ENCODE results near the gene PGM2L1. TPM values are rescaled to one million over a fixed set of nuclear protein-coding genes. Genes with fewer than 3 reads are reported as not detected.

The PGM2L1 gene
- total and polyA plus RNA-seq, 9 donors = 1.0 to 6.2 (median 2.1) TPM

GRCh38 chr11:74283580-74284180, 114.6 kb downstream of the PGM2L1 start:
- H3K4me1 ChIP-seq (ENCODE audit: insufficient read depth) = peaks cover 2% of the 10 kb centered on the region

GRCh38 chr11:74282914-74283371, 115.3 kb downstream of the PGM2L1 start:
- Histone ChIP-seq H3K27me3 (no peaks in the 10 kb centered on the region), H3K9me3 (no peaks in the 10 kb centered on the region), H3K4me1 (ENCODE audit: insufficient read depth) (peaks cover 2% of the 10 kb centered on the region), H3K4me3 (no peak overlapping the region), H3K36me3 (no peaks in the 10 kb centered on the region), H3K27ac (no peak overlapping the region)
- intact Hi-C loops (cut with DNase I) = no loop called here
- 62 to 68% (median 62%) methylated on average over 5 of the region's 5 CpGs for WGBS, 3 donors
- no peak for DNase-seq
- TF ChIP-seq CTCF (IDR thresholded peaks at IDR 0.05) (no peak), EP300 (IDR thresholded peaks at IDR 0.05) (no peak), POLR2A (IDR thresholded peaks at IDR 0.05) (no peak)

More at GRCh38 chr11:74283580-74284180, 114.6 kb downstream of the PGM2L1 start:
- no peak for DNase-seq
- no peaks in the 10 kb centered on the region for H3K36me3 ChIP-seq
- H3K27me3 ChIP-seq = no peaks in the 10 kb centered on the region
- TF ChIP-seq POLR2A (IDR thresholded peaks at IDR 0.05) = no peak
- TF ChIP-seq EP300 (IDR thresholded peaks at IDR 0.05) = no peak
- TF ChIP-seq CTCF (IDR thresholded peaks at IDR 0.05) = no peak
- intact Hi-C loops (cut with DNase I) = no loop called here
- H3K27ac ChIP-seq = no peak overlapping the region
- 83 to 88% (median 87%) methylated on average over 3 of the region's 3 CpGs for WGBS, 3 donors
- no peaks in the 10 kb centered on the region for H3K9me3 ChIP-seq
- H3K4me3 ChIP-seq = no peak overlapping the region

- no peaks in the 10 kb centered on the region for H3K27me3 ChIP-seq
- no peaks in the 10 kb centered on the region for H3K9me3 ChIP-seq
- H3K4me1 ChIP-seq (ENCODE audit: insufficient read depth) = peaks cover 2% of the 10 kb centered on the region
- TF ChIP-seq CTCF (IDR thresholded peaks at IDR 0.05) (no peak), POLR2A (IDR thresholded peaks at IDR 0.05) (no peak), EP300 (IDR thresholded peaks at IDR 0.05) (no peak)
- no peaks in the 10 kb centered on the region for H3K36me3 ChIP-seq
- intact Hi-C loops (cut with DNase I) = no loop called here
- H3K27ac ChIP-seq = no peak overlapping the region
- no peak for DNase-seq
- H3K4me3 ChIP-seq = no peak overlapping the region
- 63 to 77% (median 67%) methylated on average over 3 of the region's 3 CpGs for WGBS, 3 donors
Measured at GRCh38 chr11:74282421-74282820, 115.8 kb downstream of the PGM2L1 start.

GRCh38 chr11:74280494-74280893, 117.7 kb downstream of the PGM2L1 start:
- no peak for DNase-seq
- Histone ChIP-seq H3K27me3 (no peaks in the 10 kb centered on the region), H3K27ac (no peak overlapping the region), H3K9me3 (no peaks in the 10 kb centered on the region), H3K4me1 (ENCODE audit: insufficient read depth) (peaks cover 2% of the 10 kb centered on the region), H3K4me3 (no peak overlapping the region), H3K36me3 (no peaks in the 10 kb centered on the region)
- intact Hi-C loops (cut with DNase I) = no loop called here
- no peak for TF ChIP-seq POLR2A (IDR thresholded peaks at IDR 0.05)
- TF ChIP-seq EP300 (IDR thresholded peaks at IDR 0.05) = no peak

MicroRNAs encoded within 50 kb of the gene (microRNA counts, 767-probe panel; counts per million panel counts)
- microRNA hsa-miR-548al = 530 counts per million, percentile 78 among the panel's probes with 10 or more counts

Small RNA genes within 50 kb of the gene (microRNA-seq; reads per million reads assigned to microRNA genes)
- 0.18 to 0.47 (median 0.38) reads per million in 3 donors for gene MIR548AL

Small RNA genes within 50 kb of the gene (small RNA-seq; reads per million reads assigned to genes)
- gene MIR548AL = not detected

Other genes with a start within 250 kb of the PGM2L1 start
- 10 to 100 TPM in 6 of 7 donors, 1 to 10 TPM in 1; 9.4 to 33.5 (median 20.5) TPM for gene C2CD3, start 227.4 kb downstream of the PGM2L1 start, total RNA-seq
- 10 to 100 TPM in 1 of 2 donors, 1 to 10 TPM in 1; 9.3 to 17.5 TPM for gene C2CD3, start 227.4 kb downstream of the PGM2L1 start, polyA plus RNA-seq
- gene PPME1, start 227.1 kb downstream of the PGM2L1 start, total RNA-seq = 10 to 100 TPM; 31.5 to 42.2 (median 35.8) TPM
- gene PPME1, start 227.1 kb downstream of the PGM2L1 start, polyA plus RNA-seq = 10 to 100 TPM; 19.6 to 39.1 TPM
- gene P4HA3, start 86.8 kb downstream of the PGM2L1 start, total RNA-seq = 1 to 10 TPM in 3 of 7 donors, under 1 TPM in 4; 0.28 to 2.2 (median 0.84) TPM
- gene P4HA3, start 86.8 kb downstream of the PGM2L1 start, polyA plus RNA-seq = 1 to 10 TPM; 1.0 to 5.6 TPM
- 10 to 100 TPM in 6 of 7 donors, 1 to 10 TPM in 1; 3.1 to 19.9 (median 16.0) TPM for gene KCNE3, start 69.1 kb upstream of the PGM2L1 start, total RNA-seq
- 10 to 100 TPM; 10.4 to 19.1 TPM for gene KCNE3, start 69.1 kb upstream of the PGM2L1 start, polyA plus RNA-seq
- gene LIPT2, start 95.3 kb upstream of the PGM2L1 start, total RNA-seq = 1 to 10 TPM; 4.1 to 9.2 (median 5.7) TPM
- 1 to 10 TPM; 3.4 to 5.3 TPM for gene LIPT2, start 95.3 kb upstream of the PGM2L1 start, polyA plus RNA-seq
- 10 to 100 TPM in 6 of 7 donors, 1 to 10 TPM in 1; 8.5 to 19.0 (median 17.0) TPM for gene POLD3, start 194.1 kb upstream of the PGM2L1 start, total RNA-seq
- gene POLD3, start 194.1 kb upstream of the PGM2L1 start, polyA plus RNA-seq = 10 to 100 TPM in 1 of 2 donors, 1 to 10 TPM in 1; 8.2 to 17.1 TPM

Measured in ovary (tissue), 9 donors.